TTC549 (cell line): ENCODE results near the gene DUSP2.
"Not testable (repeated sequence)": the region's sequence is repeated elsewhere in the genome, so short reads cannot be mapped to it uniquely, and the experiment has no call there.

Experiments
- FAIRE-seq: peaks from 2 replicates; lab custom pipeline; 2012; peaks lifted over from hg19 to GRCh38; lab: Jason Lieb, UNC

The DUSP2 gene

DNA sequence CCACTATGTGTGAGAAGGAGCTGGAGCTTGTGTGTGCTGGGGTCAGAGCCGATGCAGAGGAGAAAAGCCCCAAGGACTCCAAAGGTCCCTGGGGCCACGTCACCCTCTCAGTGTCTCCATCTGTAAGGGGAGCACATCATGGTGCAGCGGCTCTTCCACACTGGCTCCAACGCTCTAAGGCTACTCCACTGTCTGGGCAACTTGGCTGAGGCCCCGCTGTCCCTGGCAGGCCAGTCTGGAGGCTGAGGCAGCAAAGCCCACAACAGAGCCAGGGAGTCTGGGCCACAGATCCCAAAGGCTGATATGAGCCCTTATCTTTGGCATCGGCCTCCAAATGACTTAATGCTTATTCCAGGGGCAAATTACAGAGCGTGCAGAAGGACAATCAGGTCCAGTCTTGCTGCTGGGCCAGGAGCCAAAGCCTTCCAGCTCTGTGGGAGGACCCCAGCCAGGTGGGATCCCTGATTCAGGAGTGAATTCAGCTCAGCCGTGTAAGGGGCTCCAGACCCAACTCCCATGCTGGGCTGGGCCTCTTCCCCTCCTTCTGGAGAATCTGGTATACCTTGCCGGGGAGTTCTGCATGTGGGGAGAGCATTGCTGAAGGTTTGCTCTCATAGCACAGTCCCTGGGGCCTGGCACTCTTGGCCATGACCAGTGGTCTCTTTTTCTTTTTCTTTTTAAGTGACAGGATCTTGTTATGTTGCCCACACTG, 1.8 kb upstream of the DUSP2 start:
- FAIRE-seq: no peak

DNA sequence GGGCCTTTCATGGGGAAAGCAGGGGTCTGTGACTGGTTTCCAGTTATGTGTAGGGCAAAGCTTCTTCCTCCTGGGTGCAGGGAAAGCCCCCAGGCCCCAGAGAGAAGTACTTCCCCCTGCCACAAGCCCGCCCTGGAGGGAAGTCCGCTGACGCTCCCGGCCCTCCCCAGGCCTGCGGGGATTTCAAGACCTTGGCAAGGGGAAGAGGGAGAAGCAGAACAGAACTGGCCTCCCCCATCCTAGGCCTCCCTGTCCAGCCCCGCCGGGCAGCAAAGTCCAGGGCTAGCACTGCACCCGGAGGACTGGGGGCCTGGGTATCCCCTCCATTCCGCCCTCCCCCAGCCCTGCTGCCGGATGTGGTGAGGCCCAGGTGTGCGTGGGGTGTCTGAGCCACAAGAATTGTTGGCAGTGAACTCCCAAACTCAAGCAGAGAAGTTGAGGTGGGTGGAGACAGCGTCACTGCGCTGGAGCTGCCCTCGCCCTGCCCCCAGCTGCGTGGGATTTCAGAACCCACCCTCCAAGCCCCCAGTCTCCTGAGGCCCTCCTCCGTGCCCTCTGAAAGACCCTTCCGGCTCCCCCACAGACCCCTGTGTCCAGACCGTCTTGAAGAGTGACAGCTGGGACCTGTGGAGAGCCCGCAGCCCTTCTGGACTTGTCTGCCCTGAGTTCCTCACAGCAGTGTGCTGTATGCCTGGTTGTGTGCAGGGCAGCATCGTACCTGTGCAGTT, 1.1 kb upstream of the DUSP2 start:
- FAIRE-seq: no peak

DNA sequence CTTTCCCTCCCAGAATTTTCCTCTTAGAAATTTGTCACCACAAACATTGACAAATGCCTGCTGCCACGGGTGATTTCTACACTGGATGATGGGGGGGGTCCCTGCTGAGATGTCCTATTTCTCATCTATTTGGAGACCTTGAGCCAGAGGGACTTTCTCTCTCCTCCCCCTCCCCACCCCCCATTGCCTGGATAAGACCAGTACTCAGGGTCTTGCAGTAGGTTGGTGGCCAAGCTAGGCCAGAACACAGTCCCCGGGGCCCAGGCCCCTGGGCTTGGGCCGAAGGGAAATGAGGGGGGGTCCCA, 560 bp upstream of the DUSP2 start:
- no peak for FAIRE-seq

DNA sequence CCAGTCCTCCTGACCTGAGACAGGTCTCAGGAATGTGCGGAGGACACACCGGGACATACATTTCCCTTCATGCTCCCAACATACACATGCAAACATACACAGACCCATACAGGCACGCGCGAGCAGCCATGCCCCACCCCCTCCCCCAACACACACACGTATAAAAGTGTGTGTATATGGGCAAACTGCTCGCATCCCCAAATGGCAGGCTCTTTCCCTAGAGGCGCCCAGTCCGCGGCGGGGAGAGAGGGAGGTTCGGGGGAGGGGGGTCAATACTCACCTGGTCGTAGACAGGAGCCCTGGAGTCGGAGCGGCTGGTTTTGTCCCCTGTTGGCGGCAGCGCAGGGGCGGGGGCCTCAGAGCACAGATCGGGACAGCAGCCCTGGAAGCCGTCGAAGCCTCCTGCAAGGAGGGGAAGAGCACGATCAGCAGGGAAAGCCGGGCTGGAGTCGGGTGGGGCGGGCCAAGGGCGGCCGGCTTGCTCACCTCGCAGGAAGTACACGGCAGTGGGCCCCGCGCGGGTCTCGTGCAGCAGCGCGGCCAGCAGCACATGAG, 682 bp downstream of the DUSP2 start:
- no peak for FAIRE-seq

DNA sequence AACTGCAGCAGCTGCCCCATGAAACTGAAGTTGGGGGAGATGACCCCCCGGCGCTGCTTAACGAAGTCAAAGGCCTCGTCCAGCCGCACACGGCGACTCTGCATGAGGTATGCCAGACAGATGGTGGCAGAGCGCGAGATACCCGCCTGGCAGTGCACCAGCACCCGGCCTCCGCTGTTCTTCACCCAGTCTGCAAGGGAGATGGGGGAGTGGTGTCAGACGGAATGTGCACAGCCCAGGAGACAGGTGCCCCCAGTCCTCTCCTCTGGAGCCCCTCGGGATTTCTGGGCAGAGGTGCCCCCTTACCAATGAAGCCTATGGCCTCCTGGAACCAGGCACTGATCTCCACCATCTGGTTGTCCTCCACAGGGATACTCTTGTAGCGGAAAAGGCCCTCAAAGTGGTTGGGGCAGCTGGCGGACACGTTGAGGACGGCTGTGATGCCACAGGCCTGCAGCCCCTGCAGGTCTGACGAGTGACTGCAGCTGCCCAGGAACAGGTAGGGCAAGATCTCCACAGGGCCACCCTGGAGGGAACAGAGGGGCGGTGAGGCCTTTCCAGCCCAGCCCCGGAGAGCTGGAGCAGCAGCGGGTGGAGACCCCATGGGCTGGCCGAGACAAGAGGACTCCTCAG, 1.3 kb downstream of the DUSP2 start:
- FAIRE-seq: no peak

DNA sequence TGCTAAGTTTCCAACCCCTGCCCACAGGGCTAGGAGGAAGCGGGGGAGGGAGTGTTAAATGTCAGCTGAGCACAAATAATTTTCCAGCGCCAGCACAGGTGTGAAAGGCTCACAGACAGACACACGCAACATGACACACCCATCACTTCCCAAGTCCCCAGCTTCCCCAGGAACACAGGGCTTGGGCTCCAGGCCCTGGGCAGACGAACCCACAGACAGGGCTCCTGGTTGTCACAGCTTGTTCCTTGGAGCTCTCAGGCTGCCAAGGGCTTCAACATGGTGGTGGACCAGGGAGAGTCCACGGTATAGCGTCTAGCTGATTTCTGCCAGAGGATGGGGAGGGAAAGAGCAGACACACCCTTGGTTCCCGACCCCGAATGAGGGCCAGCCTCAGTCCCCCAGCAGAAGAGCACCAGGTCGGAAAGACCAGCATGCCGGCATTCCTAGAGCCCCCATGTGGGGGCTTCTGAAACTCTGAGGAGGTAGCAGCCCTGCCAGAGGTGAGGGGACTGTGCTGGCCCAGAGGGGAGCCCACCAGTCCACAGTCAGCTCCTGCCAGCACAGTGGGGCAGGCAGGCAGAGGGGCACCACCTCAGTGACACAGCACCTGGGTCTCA, 1.9 kb downstream of the DUSP2 start:
- no peak for FAIRE-seq

DNA sequence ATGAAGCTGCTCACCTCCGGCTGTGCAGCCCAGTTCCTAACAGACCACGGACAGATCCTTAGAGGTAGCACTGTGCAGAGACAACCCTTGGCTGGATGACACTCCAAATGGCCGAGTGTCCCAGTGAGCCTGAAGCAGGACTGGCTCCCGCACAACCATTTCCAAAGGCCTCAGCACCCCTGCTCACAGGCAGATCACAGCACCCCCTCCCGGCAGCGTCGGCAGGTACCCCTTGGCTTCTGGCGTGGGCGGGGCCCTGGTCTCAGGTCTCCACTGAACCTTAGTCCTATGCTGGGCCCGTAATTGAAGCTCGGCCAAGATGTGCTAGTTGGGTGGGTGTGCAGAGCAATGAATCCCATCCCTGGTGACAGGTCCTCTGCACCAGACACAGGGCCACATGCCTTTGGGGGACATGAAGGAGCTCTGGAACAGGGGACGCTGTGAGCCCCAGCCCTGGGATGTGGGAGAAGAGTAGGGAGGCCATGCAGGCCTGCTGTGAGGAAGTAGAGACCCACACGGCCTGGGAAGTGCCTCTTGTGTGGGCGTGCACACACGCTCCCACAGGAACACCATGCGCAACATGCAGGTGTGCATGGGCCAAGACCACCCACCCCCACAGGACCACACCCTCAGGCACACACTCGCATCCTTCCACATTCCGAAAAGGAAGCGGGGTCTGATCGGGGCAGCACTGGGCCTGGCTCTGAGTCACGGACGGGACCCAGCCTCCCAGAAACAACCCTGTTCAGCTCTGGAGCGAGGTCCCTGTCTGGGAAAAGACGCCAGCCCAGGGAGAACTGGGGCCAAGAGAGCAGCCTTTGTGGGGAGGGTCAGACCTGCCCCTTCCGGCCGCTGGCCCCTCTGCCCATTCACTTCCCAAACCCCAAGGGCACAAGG, 2.8 kb downstream of the DUSP2 start:
- FAIRE-seq: no peak

DNA sequence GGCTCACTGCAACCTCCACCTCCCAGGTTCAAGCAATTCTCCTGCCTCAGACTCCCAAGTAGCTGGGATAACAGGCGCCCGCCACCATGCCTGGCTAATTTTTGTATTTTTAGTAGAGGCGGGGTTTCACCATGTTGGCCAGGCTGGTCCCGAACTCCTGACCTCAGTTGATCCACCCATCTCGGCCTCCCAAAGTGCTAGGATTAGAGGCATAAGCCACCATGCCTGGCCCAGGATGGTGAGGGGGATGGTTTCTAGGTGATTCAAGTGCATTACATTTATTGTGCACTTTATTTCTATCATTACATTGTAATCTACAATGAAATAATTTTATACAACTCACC, 3.6 kb downstream of the DUSP2 start:
- FAIRE-seq: not testable (repeated sequence)

DNA sequence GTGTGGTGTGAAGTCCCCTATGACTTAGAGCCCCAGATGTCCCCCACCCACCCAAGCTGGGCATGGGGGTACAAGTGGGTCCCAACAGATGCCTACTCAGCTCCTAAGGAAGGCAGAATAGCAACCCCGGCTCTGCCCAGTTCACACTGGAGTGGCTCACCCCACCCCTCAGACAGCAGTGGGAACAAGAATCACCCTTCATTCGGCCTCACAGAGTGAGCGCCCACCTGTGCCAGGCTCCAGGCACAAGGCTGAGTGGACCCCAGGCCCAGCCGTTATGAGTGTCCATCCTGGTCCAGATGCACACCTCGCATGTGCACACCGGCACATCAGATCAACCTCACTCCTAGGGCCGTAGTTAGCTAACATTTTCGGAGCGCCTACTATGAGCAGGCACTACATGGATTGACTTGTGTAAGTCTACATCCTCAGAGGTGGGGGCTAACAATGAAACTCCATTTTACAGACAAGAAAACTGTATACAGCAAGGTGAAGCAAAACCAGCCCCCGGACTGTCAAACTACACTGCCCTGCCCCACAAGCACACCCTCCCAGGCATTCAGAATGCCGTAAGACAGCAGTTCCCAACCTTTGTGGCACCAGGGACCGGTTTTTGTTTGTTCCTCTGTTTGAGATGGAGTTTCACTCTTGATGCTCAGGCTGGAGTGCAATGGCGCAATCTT, 4.2 kb downstream of the DUSP2 start:
- no peak for FAIRE-seq

DNA sequence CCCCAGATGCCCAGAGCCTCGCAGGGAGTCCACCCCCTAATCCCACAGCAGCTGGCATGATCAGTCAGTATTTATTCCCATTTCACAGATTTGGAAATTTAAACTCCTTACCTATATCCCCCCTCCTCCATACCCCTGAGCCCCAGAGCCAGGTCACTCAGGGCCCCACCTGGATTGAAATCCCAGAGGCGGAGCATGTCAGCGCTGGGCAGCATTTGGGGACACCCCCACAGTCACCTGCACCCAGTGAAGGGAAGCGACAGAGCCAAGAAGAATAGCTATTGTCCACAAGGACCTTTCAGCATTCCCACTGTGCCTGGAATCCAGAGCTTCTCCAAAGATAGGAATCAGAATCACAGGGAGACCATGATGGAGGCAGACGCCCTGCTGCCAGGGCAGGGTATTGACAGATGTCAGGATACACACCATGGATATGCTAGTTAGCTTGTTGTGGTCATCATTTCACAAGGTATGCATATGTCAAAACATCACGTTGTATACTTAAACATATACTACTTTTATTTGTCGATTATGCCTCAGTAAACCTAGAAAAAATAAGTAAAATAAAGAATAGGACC, 6.0 kb downstream of the DUSP2 start:
- no peak for FAIRE-seq

DNA sequence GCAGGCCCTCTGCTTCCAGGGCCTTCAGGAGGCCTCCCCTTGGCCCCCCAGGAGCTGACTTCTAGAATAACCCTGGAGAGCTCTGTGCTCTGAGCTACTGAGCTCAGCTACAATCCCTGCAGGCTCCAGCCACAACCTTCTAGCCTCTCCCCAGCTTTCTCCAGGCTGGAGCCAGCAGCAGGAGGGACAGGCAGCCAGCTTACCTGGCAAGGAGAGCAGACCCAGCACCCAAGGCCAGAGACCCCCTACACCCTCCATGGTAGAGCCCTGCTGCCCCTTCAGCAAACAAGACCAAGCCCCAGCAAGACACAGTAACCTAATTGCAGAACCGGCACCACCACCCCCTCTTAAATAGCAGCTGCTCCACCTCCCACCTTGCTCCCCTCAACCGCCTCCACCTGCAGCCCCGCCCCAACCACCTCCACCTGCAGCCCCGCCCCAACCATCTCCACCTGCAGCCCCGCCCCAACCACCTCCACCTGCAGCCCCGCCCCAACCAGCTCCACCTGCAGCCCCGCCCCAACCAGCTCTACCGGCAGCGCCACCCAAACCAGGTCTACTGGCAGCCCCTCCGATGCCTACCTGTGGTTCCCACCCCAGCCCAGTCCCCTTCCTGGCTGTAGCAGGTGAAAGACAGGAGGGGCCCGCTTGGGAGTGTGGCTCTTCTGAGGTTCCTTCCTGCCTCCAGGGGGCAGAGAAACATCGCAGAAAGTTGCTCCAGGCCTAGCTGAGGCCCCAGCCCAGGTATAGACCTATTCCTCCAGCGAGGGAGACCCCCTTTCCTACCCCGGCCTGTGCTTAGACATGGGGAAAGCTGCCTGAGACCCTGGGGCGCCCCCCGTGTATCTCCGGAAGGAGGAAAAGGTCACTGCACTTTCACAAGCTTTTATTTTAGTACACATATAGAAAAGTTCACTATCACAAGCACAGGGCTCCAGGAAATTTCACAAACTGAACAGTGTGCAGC, 6.8 kb downstream of the DUSP2 start, which contains the start of gene ASTL:
ASTL (minus strand) TSS at position 324 of the 967 bp plus-strand sequence; CDS start at position 258, 66 bp downstream.
- FAIRE-seq: no peak

DNA sequence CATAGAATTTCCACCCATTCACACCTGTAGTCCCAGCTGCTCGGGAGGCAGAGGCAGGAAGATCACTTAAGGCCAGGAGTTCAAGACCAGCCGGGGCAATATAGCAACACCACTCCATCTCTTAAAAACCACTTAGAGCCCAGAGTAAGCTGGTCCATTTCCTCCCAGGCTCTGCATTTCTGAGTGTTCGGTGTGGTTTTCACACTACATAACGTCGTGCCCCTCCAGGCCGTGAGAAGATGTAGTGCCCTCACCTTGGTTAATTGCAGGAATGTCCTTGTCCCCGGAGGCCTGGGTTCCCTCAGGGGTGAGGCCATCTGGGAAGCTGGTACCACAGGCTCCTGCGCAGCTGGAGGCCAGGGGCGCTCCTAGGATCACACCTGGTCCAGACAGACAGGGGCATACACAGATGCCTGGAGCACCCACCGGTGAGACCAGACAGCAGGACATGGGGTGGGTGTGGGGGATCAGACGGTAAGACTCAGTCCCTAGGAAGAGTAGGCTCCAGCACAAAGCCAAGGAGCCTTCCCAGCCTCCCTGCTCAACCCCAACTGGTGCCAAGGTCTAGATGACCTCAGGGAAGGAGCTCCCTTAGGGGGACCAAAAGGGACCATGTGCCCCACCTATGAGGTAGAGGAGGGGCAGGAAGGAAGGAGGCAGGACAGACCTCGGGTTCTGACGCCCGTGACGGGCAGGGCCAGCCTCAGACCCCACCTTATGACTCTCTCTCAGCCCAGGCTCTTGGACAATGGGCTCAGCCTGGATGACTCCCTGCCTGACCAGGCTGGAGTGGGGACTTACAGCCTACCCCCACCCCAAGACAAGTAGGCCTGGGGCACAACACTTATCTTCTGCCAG, 7.7 kb downstream of the DUSP2 start:
- no peak for FAIRE-seq

DNA sequence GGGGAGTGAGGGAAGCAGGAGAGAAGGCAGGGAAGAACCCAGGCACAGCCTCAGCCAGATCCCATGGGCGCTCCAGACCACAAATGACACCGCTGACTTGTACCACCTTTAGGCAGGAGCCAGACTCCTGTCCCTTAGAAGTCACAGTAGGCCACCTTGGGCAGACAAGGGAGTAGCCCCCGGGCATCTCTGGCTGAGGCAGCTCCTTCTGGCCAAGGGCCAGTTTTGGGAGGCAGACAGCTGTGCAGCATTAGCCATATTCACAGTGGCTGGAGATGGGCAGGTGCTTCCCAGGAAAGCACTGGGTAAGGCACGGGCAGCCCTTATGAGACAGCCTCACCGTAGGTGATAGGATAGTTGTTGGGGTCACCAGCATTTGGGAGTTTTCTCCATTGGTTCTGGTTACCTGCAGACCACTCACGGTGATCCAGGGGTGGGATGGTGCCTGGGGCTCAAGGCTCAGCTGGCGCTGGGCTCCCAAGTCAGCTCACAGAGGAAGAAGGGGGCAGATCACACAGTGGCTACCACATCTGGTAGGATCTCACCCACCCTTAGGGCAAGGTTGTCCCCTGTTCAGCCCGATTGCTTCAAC, 9.0 kb downstream of the DUSP2 start:
- no peak for FAIRE-seq

DNA sequence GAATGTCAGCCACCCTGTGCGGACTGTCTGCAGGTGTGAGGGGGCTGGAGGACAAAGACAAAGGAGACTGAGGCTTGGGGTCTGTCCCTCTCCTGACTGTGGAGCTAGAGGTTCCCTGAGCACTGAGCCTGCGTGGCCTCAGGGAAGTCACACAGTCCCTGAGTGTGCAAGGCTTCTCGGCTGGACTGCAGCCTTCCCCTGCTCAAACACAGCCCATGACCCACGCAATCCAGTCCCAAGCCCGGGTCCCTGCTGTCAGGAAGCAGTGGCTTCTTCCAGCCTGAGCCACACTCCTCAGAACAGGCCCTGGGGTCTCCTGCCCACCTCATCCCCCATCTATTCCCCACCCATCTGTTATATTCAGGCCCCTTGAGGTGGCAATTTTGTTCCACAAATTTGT, 9.6 kb downstream of the DUSP2 start:
- no peak for FAIRE-seq

DNA sequence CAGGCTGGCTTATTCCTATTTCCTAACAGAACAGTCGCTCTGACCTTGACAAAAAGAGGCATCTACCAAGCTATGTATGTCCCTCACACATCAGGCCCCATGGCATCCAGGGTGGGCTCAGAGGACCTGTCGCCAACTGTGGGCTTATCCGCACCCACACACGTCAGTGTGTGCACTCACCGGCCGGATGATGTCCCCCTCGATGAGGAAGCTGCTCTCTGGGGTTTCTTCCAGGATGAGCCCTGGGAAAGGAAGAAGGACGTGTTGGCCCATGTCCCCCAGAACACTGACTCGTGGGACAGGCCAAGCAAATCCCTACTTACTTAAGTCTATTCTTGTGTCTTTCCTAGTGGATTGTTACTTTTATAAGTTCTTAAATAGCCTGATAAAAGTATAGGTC, 10.1 kb downstream of the DUSP2 start:
- FAIRE-seq: no peak

DNA sequence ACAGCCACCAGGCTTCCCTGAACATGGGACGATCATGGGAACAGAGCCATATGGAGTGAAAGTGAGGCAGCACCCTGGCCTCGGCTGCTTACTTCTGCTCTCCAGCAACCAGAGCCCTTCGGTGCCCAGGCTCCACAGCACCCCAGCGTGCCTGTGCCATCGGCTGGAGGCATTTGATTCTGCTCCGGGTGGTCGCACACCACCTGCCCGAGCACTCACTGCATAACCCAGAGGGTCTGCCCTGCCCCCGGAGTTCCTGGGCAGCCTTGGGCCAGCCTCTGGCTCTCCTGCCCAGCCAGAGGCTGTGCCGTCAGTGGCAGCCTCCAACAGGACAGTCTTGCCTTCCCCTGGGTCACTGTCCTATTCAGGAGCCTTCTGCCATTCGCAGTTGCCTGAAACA, 10.8 kb downstream of the DUSP2 start:
- no peak for FAIRE-seq

DNA sequence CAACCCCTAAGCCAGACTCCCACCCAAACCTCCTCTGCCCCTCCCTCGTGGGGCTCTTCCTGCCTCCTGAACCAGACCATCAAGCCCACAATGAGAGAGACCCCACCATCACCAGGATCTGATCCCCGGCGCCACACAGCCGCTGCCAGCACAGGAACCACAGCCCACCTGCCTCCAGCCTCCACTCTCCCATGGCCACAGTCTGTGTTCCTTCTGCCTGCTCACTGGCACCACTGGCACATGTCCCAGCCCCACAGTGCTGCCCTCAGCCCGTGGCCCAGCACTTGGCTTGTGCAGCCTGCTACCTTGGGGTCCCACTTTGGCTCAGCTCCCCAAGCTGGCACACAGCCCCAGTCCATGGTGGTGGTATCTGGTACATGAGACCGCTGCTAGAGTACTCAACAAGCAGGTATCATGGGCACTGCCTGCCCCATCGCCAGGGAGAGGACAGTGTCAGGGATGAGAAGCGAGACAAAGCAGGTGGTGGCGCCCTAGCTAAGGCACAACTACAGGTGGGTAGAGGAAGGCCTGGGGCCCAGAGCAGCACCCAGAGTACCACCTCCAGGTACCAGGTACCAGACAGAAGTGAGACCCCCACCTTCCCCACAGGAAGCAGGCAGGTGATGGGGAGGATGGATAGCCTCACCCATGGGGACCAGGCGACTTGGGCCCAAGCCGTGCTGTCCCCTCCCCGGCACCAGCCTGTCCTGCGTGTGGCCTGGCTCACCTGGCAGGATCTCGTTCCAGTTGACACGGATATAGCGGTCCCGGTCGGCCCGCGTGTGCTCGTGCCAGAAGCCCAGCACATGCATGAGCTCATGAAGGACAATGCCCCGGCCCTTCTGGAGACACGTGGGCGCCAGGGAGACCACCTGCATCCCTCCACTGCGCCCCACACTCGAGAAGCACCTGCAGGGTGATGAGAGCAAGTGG, 13.2 kb downstream of the DUSP2 start:
- FAIRE-seq: no peak
